NCI-H748 (cell line): ENCODE measurements around the gene SKIC3.

Source experiments
- DNase-seq: peaks from one replicate; lab custom pipeline; 2025; ENCODE audit not compliant: unreplicated experiment; lab: John Stamatoyannopoulos, UW

SKIC3 gene

GRCh38 chr5:95532415-95532814 is 22.4 kb downstream of the SKIC3 start:
- DNase-seq = no peak

DNA sequence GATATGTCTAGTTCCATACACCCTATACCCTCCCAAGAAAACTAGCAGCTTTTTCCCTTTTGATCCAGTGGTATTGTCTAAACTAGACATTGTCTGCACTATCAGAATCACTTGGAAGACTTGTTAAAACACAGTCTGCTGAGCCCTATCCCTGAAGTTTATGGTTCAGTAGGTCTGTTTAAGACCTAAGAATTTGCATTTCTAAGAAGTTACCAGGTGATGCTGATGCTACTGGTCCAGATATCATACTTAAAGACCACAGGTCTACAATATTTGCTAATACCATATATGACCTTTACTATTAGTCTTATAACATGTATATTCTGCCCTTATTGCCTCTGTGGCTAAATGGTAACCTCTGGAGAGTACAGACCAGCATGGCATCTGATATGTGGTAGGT is 23.3 kb downstream of the SKIC3 start:
- DNase-seq = no peak

GRCh38 chr5:95530416-95530815 is 24.4 kb downstream of the SKIC3 start:
- DNase-seq = no peak

DNA sequence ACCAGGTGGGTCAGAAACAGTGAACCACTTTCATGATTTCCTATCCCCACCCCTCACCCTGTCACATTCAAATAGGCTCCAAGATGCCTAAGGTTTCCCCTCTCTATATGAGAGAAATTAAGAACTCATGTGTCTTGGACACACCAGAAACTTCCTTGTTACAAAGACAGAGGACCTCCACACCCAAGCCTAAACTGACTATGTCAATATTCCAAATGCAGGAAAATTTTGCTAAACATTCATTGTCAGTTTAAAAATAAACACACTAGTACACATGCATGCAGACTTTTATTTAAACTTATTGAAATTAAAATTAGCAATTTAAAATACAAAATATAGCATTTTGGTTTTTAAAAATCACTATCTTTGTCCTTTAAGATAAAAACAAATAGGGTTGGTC is 26.2 kb downstream of the SKIC3 start:
- no peak for DNase-seq

- DNase-seq = no peak
Observed at GRCh38 chr5:95526871-95527270, 27.9 kb downstream of the SKIC3 start.

DNA sequence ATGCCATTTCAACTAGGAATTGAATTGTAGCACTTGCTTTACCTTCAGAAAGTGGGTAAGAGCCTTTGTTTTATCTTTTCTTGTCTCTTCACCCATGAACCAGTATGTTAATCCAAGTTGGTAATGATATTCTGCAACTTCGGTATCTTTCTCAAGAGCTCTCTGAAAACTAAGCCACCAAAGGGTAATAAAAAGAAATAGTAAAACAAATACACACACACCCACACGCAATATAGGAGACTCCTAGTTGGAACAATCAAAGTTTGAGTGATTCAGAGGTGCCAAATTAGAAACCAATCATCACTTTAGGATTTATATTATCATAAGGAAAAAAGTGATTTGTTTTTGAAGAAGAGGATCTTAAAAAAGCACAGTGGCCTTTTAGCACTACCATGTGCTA is 30.4 kb downstream of the SKIC3 start:
- DNase-seq = no peak

DNA sequence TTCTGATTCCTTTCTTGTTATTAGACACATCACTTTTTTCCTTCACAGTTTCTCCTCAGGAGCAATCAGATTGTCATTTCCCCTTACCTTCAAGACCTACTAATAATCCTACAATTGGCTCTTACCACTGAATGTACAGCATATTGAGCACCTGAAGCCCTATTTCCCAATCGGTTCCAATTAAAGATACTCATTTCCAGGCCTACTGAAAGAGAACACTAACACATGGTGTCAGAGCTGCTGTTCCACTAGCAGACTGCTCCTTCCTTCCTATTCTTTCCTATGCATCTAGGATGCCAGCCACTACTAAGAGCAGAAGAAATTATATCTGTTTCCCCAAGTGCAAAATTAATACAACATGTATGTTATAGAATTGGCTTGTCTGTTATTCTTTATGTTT is 34.6 kb downstream of the SKIC3 start:
- no peak for DNase-seq

DNA sequence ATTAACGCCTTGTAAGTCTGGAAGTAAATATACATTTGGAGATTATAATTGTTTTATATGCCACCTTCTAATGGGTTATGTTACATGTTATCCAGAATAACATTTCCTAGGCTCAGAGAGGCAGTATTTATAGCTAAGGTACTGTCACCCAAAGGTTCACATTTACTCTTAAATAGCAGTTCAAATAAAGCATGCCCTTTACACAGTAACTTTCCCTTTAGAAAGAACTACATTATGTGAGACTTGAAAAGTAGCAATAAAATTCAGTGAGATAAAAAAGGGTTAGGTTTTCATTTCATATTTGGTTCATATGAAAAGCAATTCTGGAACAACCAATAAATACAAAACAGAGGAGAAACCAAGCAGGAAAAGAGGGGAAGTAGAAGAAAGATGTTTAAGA is 35.1 kb downstream of the SKIC3 start:
- no peak for DNase-seq

DNA sequence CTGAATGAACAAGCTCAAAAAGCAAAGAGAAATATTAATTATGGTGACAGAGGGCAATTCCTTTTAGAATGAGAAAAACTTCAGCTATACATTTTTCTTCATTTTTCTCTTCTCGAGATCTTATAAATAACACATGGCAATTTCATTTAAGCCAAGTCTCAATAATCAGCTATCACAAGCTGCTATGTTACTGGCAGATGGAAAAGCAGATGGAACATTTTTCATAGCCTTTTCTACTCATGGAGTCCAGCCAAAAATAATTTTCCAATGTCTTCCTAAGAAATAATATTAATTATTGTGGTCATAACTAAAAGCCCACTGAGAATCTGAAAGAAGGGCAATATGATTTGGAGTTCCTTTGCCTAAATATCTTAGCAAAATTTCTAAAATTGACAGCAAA is 35.6 kb downstream of the SKIC3 start:
- DNase-seq = no peak

- no peak for DNase-seq
Observed at GRCh38 chr5:95518417-95518816, 36.4 kb downstream of the SKIC3 start.

DNA sequence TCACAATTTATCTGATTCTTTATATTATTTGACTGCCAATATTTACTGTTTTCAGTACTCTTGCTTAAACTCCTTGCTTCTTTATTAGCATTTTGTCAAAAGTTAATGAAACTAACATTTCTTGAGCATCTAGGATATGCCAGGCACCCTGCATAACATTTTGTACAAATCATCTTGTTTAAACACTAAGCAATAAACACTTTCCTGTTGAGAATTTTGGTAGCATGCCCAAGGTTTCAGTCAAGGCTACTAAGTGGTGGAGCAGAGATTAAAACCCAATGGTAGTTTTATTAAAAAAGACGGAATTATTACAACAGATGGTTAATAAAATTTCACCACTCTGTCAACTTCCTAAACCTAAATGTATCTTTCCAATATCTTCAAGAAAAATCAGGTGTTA is 43.2 kb downstream of the SKIC3 start:
- DNase-seq = no peak

DNA sequence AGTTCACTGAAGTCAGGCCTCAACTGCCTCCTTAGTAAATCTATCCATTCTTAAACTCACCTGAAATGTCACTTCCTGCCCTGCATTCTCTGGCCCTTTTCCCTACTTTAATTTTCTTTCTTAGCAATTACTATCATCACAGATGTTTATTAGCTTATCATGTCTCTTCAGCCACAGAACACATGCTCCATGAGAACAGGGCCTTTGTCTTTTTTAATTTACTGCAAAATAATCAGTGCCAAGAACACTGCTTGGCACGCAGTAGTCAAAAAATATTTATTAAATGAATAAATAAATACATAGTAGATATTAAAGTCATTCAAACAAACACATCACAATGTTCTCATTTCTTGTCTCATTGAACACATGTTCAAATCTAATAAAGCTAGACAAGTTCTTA is 46.2 kb downstream of the SKIC3 start:
- DNase-seq = no peak
